22Rv1 (cell line): ENCODE data around the gene UBL3.

Experiments used
- H3K27ac ChIP-seq: fragments of 450-650 bp; 2 replicates; pipeline ENCODE4 v1.5.1; 2017
- ZFX ChIP-seq: fragments of 450-650 bp; IDR thresholded peaks from 2 replicates; pipeline ENCODE4 v1.6.1; 2017; ENCODE audit warnings: antibody characterized with exemption, borderline replicate concordance
- TF ChIP-seq, protein P1 (sequence below): fragments of 450-650 bp; IDR thresholded peaks from 2 replicates; pipeline ENCODE4 v1.5.1; 2017; ENCODE audit warnings: mild to moderate bottlenecking

The UBL3 gene

DNA sequence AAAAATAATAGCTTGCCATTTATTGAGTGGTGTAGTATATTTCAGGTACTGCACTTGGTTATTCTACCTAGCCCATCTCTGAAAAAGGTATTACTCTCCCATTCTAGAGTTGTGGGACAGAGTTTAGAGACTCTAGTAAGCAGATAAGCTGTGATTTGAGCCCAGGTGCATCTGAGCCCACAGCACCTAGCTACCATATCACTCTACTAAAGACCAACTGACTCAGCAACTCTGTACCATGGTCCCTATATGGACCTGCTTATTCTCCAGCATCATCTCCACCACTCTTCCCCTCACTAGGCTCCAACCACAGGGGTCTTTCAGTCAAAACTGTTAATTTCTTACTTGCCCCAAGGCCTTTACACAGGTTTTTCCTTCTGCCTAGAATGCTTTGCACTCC, 64.4 kb downstream of the UBL3 start:
- TF ChIP-seq, protein P1, sequence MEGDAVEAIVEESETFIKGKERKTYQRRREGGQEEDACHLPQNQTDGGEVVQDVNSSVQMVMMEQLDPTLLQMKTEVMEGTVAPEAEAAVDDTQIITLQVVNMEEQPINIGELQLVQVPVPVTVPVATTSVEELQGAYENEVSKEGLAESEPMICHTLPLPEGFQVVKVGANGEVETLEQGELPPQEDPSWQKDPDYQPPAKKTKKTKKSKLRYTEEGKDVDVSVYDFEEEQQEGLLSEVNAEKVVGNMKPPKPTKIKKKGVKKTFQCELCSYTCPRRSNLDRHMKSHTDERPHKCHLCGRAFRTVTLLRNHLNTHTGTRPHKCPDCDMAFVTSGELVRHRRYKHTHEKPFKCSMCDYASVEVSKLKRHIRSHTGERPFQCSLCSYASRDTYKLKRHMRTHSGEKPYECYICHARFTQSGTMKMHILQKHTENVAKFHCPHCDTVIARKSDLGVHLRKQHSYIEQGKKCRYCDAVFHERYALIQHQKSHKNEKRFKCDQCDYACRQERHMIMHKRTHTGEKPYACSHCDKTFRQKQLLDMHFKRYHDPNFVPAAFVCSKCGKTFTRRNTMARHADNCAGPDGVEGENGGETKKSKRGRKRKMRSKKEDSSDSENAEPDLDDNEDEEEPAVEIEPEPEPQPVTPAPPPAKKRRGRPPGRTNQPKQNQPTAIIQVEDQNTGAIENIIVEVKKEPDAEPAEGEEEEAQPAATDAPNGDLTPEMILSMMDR, result no peak
- TF ChIP-seq ZFX, result no peak
- peak overlapping the region; percentile 61 for H3K27ac ChIP-seq

DNA sequence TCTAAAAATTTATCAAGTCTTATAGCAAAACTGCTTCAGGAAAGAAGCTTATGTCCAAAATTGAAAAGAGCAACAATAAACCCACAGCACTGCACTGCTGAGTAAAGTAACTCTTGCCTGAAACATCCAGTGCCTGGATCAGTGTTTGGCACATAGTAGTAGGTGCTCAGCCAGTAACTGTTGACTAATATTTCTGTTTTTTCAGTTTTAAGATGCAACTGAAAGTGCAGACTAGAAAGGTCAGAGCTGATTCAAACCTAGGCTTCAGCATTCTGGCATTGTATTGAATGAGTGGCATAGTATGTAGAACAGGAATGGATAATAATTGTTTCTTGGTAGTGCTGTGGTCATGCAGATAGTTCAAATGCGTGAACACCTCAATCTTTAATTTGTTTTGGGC, 67.6 kb downstream of the UBL3 start:
- H3K27ac ChIP-seq, result no peak overlapping the region
- TF ChIP-seq, protein P1, result no peak
- TF ChIP-seq ZFX, result no peak

DNA sequence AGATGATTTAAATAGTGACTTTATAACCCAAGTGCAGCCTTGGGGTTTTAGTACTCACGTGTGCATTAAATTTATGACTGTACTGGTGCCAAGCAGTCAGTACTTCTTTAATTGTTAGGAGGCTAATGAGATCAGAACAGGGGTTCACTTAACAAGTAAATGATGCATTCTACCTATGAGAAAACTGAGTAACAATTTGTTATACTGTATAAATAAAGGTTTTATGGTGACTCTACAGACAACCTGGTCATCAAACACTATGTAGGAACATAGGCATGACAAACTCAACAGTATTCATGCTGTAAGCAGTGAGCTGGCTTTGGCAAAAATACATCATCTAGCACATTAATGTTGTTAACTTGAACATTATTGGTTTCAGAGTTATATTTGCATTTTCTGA, 75.6 kb downstream of the UBL3 start:
- H3K27ac ChIP-seq, result no peak overlapping the region
- TF ChIP-seq, protein P1, result no peak
- TF ChIP-seq ZFX, result no peak

DNA sequence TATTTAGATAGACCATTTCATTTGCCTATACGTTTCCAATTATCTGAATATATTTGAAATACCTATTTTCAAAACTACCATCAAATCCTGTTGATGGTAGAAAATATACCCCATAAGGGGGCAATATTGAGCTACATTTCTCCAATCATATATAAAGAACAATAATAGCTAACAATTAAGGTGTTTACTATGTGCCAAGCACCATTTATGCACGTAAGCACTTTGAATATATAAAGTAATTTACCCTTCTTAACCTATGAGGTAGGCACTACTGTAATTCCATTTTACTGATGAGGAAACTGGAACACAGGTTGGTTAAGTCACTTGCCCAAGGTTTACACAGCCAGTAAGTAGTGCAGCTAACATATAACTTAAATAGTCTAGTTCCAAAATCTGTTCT, 79.2 kb downstream of the UBL3 start:
- TF ChIP-seq, protein P1, result peak; percentile 67
- no peak for TF ChIP-seq ZFX
- H3K27ac ChIP-seq, result no peak overlapping the region

DNA sequence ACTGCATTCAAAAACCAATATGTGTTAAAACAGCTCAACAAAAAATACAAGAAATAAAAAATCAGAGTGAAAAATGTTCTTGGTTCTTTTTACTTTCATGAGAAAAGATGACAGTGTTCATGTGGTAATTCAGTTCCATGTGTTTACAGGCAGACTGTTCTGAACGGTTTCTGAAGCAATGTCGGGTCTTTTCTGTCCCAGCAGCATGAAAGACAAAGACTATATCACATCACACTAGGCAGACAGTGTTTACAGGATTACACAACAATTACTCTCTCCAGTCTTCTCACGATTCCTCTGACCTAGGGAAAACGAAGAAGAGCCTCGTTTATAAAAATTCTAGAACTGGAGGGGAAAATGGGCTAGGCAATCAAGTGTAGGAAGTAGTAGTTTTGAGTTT, 83.4 kb downstream of the UBL3 start:
- H3K27ac ChIP-seq, result no peak overlapping the region
- TF ChIP-seq, protein P1, result no peak
- no peak for TF ChIP-seq ZFX

DNA sequence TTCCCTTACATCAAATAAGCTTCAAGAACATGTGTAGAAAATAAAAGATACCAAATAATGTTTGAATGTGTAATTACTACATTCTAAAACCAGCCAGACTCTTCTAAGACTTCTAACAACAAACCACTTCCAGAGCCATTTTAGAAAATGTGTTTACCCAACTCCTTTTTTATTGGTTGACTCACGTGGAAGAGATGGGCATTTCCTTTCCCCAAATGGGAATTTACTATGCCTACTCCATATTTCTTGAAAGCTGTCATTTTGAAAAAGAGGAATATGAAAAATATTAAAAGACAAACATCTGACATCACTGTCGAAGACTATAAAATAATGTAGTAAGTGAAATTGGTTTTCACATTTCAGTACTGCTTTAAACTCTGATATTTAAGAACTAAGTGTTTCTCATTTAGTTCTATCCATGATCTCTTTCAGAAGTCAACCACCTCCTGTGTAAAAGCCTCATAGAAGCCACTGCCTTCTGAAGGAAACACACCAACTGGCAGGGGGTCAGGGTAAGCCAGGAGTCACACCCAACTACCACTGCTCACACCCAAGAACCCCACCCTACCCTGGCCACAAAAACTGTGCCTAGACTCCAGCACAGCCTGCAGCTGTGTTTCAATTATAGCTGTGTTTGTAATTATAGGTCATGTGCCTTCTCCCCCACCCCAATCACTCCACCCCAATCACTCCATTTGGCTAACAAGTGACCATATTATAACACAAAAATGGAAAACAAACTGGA, 86.8 kb downstream of the UBL3 start:
- H3K27ac ChIP-seq, result no peak overlapping the region
- TF ChIP-seq, protein P1, result no peak
- TF ChIP-seq ZFX, result no peak

DNA sequence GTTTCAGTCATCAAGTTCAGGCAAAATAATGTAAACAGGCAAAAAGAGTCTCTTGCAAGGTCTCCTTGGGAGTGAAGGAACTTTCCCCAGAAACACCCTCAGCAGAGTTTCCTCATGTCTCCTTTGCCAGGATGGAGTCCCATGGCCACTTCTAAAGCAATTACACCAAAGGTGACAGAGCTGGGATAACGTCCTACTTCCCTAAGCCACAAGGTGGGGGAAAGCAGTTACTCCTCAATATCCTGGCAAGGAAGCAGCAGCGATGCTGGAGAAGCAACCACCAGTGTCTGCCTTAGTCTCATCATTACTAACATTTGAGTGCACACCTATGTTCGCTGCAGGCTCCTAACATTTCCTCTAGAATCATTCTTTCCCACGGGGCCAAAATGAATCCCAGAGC, 88.6 kb downstream of the UBL3 start:
- no peak overlapping the region for H3K27ac ChIP-seq
- TF ChIP-seq, protein P1, result no peak
- TF ChIP-seq ZFX, result no peak
